Measurements from ENCODE around the gene FITM1. TPM values are rescaled to one million over a fixed set of nuclear protein-coding genes. Genes with fewer than 3 reads are reported as not detected.

The FITM1 gene
- total and polyA plus RNA-seq, 12 donors: 4.6 to 25.7 (median 10.4) TPM

DNA sequence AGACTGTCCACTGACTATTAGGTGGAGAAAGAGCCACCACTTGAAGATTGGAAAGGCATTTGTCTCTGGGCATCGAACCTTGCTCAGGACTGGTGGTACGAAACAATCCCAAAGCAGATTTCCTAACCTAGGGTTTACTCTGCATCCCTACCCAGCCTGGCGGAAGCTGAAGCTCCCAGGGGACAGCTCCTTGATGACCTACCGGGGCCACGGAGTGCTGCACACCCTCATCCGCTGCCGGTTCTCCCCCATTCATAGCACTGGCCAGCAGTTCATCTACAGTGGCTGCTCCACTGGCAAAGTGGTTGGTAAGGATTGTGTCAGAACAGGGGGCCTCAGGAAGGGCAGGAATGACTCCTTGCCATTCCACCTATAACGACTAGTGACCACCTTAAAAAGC, 9.2 kb upstream of the FITM1 start:
- peaks cover 6 to 11% of the 10 kb centered on the region in 2 donors for H3K4me1 ChIP-seq (replicated peaks in 1 of 2)
- no peaks in the 10 kb centered on the region for H3K9me3 ChIP-seq (replicated peaks in 1 of 3)
- no peak overlapping the region for H3K4me3 ChIP-seq
- 95 to 98% (median 95%) methylated on average over 6 to 8 of the region's 8 CpGs for WGBS, 4 donors
- H3K27me3 ChIP-seq: no peaks in the 10 kb centered on the region
- intact Hi-C loops (cut with DNase I): no loop called here
- peaks cover 0 to 71% of the 10 kb centered on the region in 2 donors for H3K36me3 ChIP-seq (replicated peaks in 1 of 2)
- no peak for DNase-seq
- TF ChIP-seq POLR2A (IDR thresholded peaks at IDR 0.05): no peak
- TF ChIP-seq, protein P1, sequence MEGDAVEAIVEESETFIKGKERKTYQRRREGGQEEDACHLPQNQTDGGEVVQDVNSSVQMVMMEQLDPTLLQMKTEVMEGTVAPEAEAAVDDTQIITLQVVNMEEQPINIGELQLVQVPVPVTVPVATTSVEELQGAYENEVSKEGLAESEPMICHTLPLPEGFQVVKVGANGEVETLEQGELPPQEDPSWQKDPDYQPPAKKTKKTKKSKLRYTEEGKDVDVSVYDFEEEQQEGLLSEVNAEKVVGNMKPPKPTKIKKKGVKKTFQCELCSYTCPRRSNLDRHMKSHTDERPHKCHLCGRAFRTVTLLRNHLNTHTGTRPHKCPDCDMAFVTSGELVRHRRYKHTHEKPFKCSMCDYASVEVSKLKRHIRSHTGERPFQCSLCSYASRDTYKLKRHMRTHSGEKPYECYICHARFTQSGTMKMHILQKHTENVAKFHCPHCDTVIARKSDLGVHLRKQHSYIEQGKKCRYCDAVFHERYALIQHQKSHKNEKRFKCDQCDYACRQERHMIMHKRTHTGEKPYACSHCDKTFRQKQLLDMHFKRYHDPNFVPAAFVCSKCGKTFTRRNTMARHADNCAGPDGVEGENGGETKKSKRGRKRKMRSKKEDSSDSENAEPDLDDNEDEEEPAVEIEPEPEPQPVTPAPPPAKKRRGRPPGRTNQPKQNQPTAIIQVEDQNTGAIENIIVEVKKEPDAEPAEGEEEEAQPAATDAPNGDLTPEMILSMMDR (IDR thresholded peaks at IDR 0.05): no peak
- no peak overlapping the region for H3K27ac ChIP-seq

DNA sequence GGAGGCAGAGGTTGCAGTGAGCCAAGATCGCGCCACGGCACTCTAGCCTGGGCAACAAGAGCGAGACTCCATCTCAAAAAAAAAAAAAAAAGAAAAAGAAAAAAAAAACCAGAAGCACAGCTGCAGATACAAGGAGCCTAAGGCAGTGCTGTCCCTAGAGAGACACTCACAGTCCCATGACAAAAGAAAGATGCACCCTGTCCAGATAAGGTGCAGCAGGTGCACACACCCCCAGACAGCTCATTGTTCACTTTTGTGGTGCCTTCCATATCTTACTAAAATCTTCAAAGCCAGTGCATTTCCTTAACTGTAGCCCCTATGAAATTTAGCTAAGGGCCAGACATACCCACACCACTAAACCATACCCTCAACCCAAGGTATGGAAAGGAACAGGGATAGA, 8.0 kb upstream of the FITM1 start:
- Histone ChIP-seq H3K27me3 (no peaks in the 10 kb centered on the region), H3K36me3 (replicated peaks in 1 of 2) (peaks cover 0 to 63% of the 10 kb centered on the region in 2 donors), H3K4me1 (replicated peaks in 1 of 2) (no peaks in the 10 kb centered on the region), H3K4me3 (no peak overlapping the region), H3K9me3 (replicated peaks in 1 of 3) (no peaks in the 10 kb centered on the region), H3K27ac (no peak overlapping the region)
- no peak for DNase-seq
- intact Hi-C loops (cut with DNase I): no loop called here
- 95 to 98% (median 97%) methylated on average over 4 of the region's 4 CpGs for WGBS, 4 donors
- no peak for TF ChIP-seq POLR2A (IDR thresholded peaks at IDR 0.05)
- TF ChIP-seq, protein P1 (IDR thresholded peaks at IDR 0.05): no peak

DNA sequence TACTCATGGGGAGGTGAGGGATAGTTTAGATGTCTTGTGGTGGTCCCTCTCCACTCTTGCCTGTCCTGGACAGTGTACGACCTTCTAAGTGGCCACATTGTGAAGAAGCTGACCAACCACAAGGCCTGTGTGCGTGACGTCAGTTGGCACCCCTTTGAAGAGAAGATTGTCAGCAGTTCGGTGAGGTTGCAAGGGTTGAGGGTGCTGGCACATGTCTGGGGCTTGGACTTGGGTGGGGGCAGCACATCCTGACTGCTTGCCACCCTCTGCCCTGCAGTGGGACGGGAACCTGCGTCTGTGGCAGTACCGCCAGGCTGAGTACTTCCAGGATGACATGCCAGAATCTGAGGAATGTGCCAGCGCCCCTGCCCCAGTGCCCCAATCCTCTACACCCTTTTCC, 7.6 kb upstream of the FITM1 start:
- H3K36me3 ChIP-seq (replicated peaks in 1 of 2): peaks cover 0 to 58% of the 10 kb centered on the region in 2 donors
- WGBS, 4 donors: 90 to 93% (median 91%) methylated on average over 6 to 8 of the region's 8 CpGs
- peaks cover 0 to 1% of the 10 kb centered on the region in 2 donors for H3K4me1 ChIP-seq (replicated peaks in 1 of 2)
- no peak overlapping the region for H3K4me3 ChIP-seq
- no peak for TF ChIP-seq POLR2A (IDR thresholded peaks at IDR 0.05)
- TF ChIP-seq, protein P1 (IDR thresholded peaks at IDR 0.05): no peak
- H3K9me3 ChIP-seq (replicated peaks in 1 of 3): no peaks in the 10 kb centered on the region
- H3K27me3 ChIP-seq: no peaks in the 10 kb centered on the region
- DNase-seq: no peak
- intact Hi-C loops (cut with DNase I): no loop called here
- no peak overlapping the region for H3K27ac ChIP-seq

DNA sequence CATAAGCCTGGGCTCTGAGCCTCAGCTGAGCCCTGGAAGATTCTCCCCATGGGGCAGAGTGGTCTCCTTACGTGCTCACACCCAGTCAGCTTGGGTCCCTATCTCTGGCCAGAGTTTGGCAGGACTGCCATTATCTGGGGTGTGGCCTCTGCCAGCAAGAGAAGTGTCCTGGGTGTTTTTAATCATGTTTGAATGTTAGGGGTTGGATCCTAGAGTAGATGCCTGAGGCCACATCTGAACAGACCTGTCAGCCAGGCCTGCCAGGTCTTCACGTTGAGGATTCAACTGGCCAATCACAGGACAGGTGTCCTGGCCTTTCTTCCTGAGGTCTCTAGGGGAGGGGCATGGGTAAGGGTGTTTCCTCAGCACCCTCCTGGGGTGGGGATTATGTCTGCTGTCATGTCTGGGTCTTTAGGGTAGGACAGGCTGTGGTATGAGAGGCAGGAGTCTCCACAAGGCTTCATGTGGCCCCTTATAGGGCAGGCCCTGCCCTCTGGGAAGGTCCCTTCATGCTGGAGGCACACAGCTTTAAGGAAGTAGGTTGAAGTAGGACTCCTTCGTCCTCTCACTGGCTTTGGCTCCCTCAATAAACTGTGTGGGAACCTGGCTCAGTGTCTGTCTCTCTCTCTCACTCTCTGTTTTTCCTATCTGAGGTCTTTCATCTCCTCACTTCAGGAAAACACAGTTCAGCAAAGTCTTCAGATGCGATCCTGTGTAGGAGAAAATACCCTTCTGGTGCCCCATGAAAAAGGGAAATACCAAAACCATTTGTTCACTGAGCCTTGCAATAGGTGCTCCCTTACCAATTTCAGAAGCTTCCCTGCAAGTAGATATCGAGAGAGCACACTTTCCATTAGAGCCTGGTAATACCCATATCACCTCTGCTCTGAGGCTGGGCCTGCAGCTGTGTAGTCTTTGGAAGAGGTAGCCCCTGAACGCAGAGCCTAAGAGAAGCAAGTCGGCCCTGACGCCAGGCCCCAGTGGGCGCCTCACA, 6.7 kb upstream of the FITM1 start:
- no peaks in the 10 kb centered on the region for H3K9me3 ChIP-seq (replicated peaks in 1 of 3)
- intact Hi-C loops (cut with DNase I): no loop called here
- DNase-seq: no peak
- H3K4me3 ChIP-seq: no peak overlapping the region
- no peaks in the 10 kb centered on the region for H3K27me3 ChIP-seq
- H3K36me3 ChIP-seq (replicated peaks in 1 of 2): peaks cover 0 to 50% of the 10 kb centered on the region in 2 donors
- peaks cover 0 to 4% of the 10 kb centered on the region in 2 donors for H3K4me1 ChIP-seq (replicated peaks in 1 of 2)
- H3K27ac ChIP-seq: no peak overlapping the region
- WGBS, 4 donors: 80 to 91% (median 88%) methylated on average over 8 to 9 of the region's 9 CpGs
- TF ChIP-seq, protein P1 (IDR thresholded peaks at IDR 0.05): no peak
- TF ChIP-seq POLR2A (IDR thresholded peaks at IDR 0.05): no peak
